NCI-H146 (cell line): ENCODE measurements around the gene SPINT1.
A peak's percentile ranks its signal among the peaks of the same experiment; 100 is the strongest.

Source experiments
- DNase-seq: peaks from one replicate; lab custom pipeline; 2025; lab: John Stamatoyannopoulos, UW

Gene SPINT1

GRCh38 chr15:40828447-40829036 is 15.3 kb upstream of the SPINT1 start, which contains the start of gene PPP1R14D:
Gene PPP1R14D (minus strand): TSS chr15:40828708. CDS start chr15:40828641, 67 bp downstream.
- no peak for DNase-seq

GRCh38 chr15:40829115-40829514 is 14.7 kb upstream of the SPINT1 start:
- peak; percentile 11 for DNase-seq

GRCh38 chr15:40830884-40831283 is 13.0 kb upstream of the SPINT1 start:
- DNase-seq: peak; percentile 94

GRCh38 chr15:40831861-40832260 is 12.0 kb upstream of the SPINT1 start:
- DNase-seq: no peak

- DNase-seq: no peak
These were observed 10.9 kb upstream of the SPINT1 start for GRCh38 chr15:40832903-40833302.

GRCh38 chr15:40836020-40836419 is 7.8 kb upstream of the SPINT1 start:
- DNase-seq: no peak

- DNase-seq: no peak
These were observed 5.1 kb upstream of the SPINT1 start for GRCh38 chr15:40838756-40839155.

- DNase-seq: no peak
These were observed 2.1 kb upstream of the SPINT1 start for GRCh38 chr15:40841741-40842140.

- no peak for DNase-seq
These were observed 475 bp upstream of the SPINT1 start for GRCh38 chr15:40843261-40843884.

- DNase-seq: peak; percentile 57
These were observed 815 bp downstream of the SPINT1 start for GRCh38 chr15:40844696-40845030.

GRCh38 chr15:40845036-40845435 is 1.2 kb downstream of the SPINT1 start:
- DNase-seq: no peak

GRCh38 chr15:40845511-40846284 is 1.9 kb downstream of the SPINT1 start:
- DNase-seq: peak; percentile 51

- DNase-seq: no peak
These were observed 3.0 kb downstream of the SPINT1 start for GRCh38 chr15:40846841-40847222.

GRCh38 chr15:40847223-40847961 is 3.5 kb downstream of the SPINT1 start:
- peak; percentile 39 for DNase-seq

- no peak for DNase-seq
These were observed 6.8 kb downstream of the SPINT1 start for GRCh38 chr15:40850576-40851112.

- DNase-seq: peak; percentile 11
These were observed 8.7 kb downstream of the SPINT1 start for GRCh38 chr15:40852529-40852928.

- DNase-seq: no peak
These were observed 9.5 kb downstream of the SPINT1 start for GRCh38 chr15:40853241-40853890.

GRCh38 chr15:40854161-40854560 is 10.3 kb downstream of the SPINT1 start:
- no peak for DNase-seq

- DNase-seq: no peak
These were observed 11.9 kb downstream of the SPINT1 start for GRCh38 chr15:40855706-40856234.

GRCh38 chr15:40856746-40857145 is 12.9 kb downstream of the SPINT1 start:
- no peak for DNase-seq

GRCh38 chr15:40857601-40858341 is 13.9 kb downstream of the SPINT1 start:
- DNase-seq: peak; percentile 20
